GM23338 (cell line): ENCODE results near the gene SRGAP3.

Experiments used
- CREB1 ChIP-seq: fragments of 250-450 bp; sonication (Bioruptor Pico); IDR thresholded peaks from 2 replicates; pipeline ENCODE4 v1.5.0; 2020; ENCODE audit warnings: low read depth, mild to moderate bottlenecking, moderate library complexity
- CTCF ChIP-seq, 2 experiments: fragments of 200-600 bp in 1 of 2; sonication (generic) in 1 of 2; conservative IDR thresholded peaks; 2 replicates each; pipeline versions ENCODE4 v1.5.1 to v1.6.1; 2016 to 2017; ENCODE audit warnings: antibody characterized with exemption in 2 of 2, low read depth in 2 of 2, mild to moderate bottlenecking in 2 of 2, moderate library complexity in 1 of 2
- EZH2 ChIP-seq: fragments of 200-600 bp; sonication (generic); IDR thresholded peaks from one replicate; pipeline ENCODE4 v1.8.0; 2017; ENCODE audit warnings: antibody characterized with exemption, mild to moderate bottlenecking, low read depth; ENCODE audit not compliant: unreplicated experiment
- EZH2phosphoT487 ChIP-seq: fragments of 200-600 bp; sonication (generic); IDR thresholded peaks from one replicate; pipeline ENCODE4 v1.8.1; 2018; ENCODE audit warnings: antibody characterized with exemption; ENCODE audit not compliant: unreplicated experiment
- JUNB ChIP-seq: IDR thresholded peaks from one replicate; pipeline ENCODE4 v1.6.1; 2016; ENCODE audit warnings: antibody characterized with exemption; ENCODE audit not compliant: unreplicated experiment
- NANOG ChIP-seq: IDR thresholded peaks from 2 replicates; pipeline ENCODE4 v1.6.1; 2016; ENCODE audit warnings: antibody characterized with exemption, borderline replicate concordance
- POLR2AphosphoS5 ChIP-seq: IDR thresholded peaks from 2 replicates; pipeline ENCODE4 v1.6.1; 2016; ENCODE audit warnings: antibody characterized with exemption, low read depth
- REST ChIP-seq: IDR thresholded peaks from one replicate; pipeline ENCODE4 v1.6.1; 2018; ENCODE audit warnings: antibody characterized with exemption; ENCODE audit not compliant: unreplicated experiment
- STAT1 ChIP-seq: IDR thresholded peaks from one replicate; pipeline ENCODE4 v1.6.1; 2016; ENCODE audit warnings: antibody characterized with exemption; ENCODE audit not compliant: unreplicated experiment
- ZNF114 ChIP-seq: fragments of 250-450 bp; sonication (Bioruptor Pico); IDR thresholded peaks from 2 replicates; pipeline ENCODE4 v1.5.0; 2020; ENCODE audit warnings: mild to moderate bottlenecking, moderate library complexity
- ZNF331 ChIP-seq: fragments of 250-450 bp; sonication (Bioruptor Pico); IDR thresholded peaks from 2 replicates; pipeline ENCODE4 v1.5.0; 2020; ENCODE audit warnings: low read depth, mild to moderate bottlenecking, moderate library complexity

- TF ChIP-seq EZH2 (no peak), STAT1 (no peak), ZNF331 (CRISPR knock-in tag) (no peak), CTCF (conservative IDR thresholded peaks at IDR 0.05; ENCODE audit: low read depth in 2 of 2) (no peak), POLR2AphosphoS5 (no peak), REST (no peak), NANOG (no peak), CREB1 (CRISPR knock-in tag) (no peak), EZH2phosphoT487 (no peak), JUNB (no peak), ZNF114 (CRISPR knock-in tag) (no peak)
Measured at GRCh38 chr3:9021271-9022009, 228.0 kb downstream of the SRGAP3 start.
